HFFc6 (cell line): ENCODE results near the gene NBEAL2. TPM values are rescaled to one million over a fixed set of nuclear protein-coding genes. Genes with fewer than 3 reads are reported as not detected.

Experiments used
- DNase-seq: peaks from one replicate; pipeline ENCODE4 v3.0.0-alpha.2; 2018
- H3K27ac Mint-ChIP-seq: 2 replicates; pipeline ENCODE4 v1.8.0; 2020; ENCODE audit warnings: mild to moderate bottlenecking, mixed read lengths
- H3K27me3 Mint-ChIP-seq: 2 replicates; pipeline ENCODE4 v1.8.0; 2021; ENCODE audit warnings: mild to moderate bottlenecking, moderate library complexity, mixed read lengths; ENCODE audit not compliant: insufficient read depth
- H3K36me3 Mint-ChIP-seq: 2 replicates; pipeline ENCODE4 v1.8.0; 2021; ENCODE audit warnings: low read depth, mixed read lengths
- H3K4me1 Mint-ChIP-seq: 2 replicates; pipeline ENCODE4 v1.8.0; 2020; ENCODE audit warnings: low read depth, mixed read lengths
- H3K4me3 Mint-ChIP-seq: 2 replicates; pipeline ENCODE4 v1.8.0; 2020; ENCODE audit warnings: mild to moderate bottlenecking, moderate library complexity, mixed read lengths
- H3K9me3 Mint-ChIP-seq: 2 replicates; pipeline ENCODE4 v1.8.0; 2020; ENCODE audit warnings: mild to moderate bottlenecking, mixed read lengths
- total RNA-seq, 6 experiments: library from RNA; stranded (reverse); fragmentation: NEBNext Ultra II Directional; extraction: Animal tissue kit (Norgen Biotek cat#: 25700); gene quantifications; 2 replicates in 1 of 6; 3 replicates in 5 of 6; pipeline ENCODE4 v1.2.3, GENCODE V29; 2021
- TF ChIP-seq, protein P1 (sequence below): fragments of 200-600 bp; sonication (generic); IDR thresholded peaks from 2 replicates; pipeline ENCODE4 v1.5.0; 2021; ENCODE audit warnings: antibody characterized with exemption, mild to moderate bottlenecking

Gene NBEAL2
- total RNA-seq, 6 experiments from 2014 or later = 5.3 to 7.6 (median 5.8) TPM

DNA sequence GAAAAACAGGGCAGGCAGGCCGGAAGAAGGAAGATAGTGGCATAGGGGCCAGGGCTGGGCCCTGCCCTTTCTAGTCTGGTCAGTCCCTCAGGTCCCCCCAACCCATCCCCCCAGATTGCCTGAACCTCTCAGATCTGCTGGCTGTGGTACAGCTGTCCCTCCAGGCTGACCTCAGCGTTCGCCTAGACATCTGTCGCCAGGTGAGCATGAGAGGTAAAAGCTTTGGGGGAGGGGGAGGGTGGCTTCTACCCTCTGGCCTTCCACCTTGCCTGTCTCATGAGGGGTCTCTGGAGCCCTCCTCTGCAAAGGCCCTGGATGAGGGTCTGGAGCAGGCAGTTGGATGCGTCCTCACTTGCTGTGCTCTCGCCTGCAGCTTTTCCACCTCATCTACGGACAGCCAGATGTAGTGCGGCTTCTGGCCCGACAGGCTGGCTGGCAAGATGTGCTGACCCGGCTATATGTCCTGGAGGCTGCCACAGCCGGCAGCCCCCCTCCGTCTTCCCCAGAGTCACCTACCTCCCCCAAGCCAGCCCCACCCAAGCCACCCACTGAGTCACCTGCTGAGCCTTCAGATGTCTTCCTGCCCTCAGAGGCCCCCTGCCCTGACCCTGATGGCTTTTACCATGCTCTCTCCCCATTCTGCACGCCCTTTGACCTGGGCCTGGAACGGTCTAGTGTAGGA lies 20.2 kb downstream of the NBEAL2 start:
- Mint-ChIP-seq H3K4me1 (peaks cover 12% of the 10 kb centered on the region), H3K9me3 (no peaks in the 10 kb centered on the region), H3K27ac (no peak overlapping the region), H3K27me3 (no peaks in the 10 kb centered on the region), H3K36me3 (no peaks in the 10 kb centered on the region), H3K4me3 (no peak overlapping the region)
- no peak for DNase-seq
- TF ChIP-seq, protein P1, sequence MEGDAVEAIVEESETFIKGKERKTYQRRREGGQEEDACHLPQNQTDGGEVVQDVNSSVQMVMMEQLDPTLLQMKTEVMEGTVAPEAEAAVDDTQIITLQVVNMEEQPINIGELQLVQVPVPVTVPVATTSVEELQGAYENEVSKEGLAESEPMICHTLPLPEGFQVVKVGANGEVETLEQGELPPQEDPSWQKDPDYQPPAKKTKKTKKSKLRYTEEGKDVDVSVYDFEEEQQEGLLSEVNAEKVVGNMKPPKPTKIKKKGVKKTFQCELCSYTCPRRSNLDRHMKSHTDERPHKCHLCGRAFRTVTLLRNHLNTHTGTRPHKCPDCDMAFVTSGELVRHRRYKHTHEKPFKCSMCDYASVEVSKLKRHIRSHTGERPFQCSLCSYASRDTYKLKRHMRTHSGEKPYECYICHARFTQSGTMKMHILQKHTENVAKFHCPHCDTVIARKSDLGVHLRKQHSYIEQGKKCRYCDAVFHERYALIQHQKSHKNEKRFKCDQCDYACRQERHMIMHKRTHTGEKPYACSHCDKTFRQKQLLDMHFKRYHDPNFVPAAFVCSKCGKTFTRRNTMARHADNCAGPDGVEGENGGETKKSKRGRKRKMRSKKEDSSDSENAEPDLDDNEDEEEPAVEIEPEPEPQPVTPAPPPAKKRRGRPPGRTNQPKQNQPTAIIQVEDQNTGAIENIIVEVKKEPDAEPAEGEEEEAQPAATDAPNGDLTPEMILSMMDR = no peak

DNA sequence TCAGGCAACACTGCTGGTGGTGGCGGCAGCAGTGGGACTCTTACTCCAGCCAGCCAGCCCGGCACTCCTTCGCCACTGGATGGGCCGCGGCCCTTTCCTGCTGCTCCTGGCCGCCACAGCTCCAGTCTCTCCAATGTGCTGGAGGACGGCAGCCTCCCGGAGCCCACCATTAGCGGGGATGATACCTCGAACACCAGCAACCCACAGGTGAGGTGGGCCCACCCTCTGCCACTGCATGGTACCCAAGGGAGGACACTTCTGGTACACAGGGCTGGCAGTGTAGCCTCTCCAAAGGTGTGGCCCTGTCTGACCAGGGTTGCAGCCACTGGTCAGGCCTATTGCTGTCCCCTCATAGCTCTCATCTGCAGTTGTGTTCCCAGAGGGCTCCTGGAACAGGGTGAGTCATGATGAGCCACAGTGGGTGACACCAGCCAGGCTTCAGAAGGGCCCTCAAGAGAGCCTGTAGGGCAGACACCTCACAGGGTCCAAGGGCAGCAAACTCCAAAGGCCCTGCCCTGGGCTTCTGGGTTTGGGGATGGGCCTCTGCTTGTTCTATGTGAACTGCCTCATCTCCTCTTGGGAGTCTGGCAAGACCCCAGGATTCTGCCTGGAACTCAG lies 20.8 kb downstream of the NBEAL2 start:
- H3K27me3 Mint-ChIP-seq = no peaks in the 10 kb centered on the region
- H3K4me3 Mint-ChIP-seq = no peak overlapping the region
- peak overlapping the region; percentile 24; the same call in 1 of the 2 replicates for H3K27ac Mint-ChIP-seq
- DNase-seq = peak; percentile 58
- H3K4me1 Mint-ChIP-seq = peaks cover 12% of the 10 kb centered on the region
- no peaks in the 10 kb centered on the region for H3K9me3 Mint-ChIP-seq
- no peaks in the 10 kb centered on the region for H3K36me3 Mint-ChIP-seq
- TF ChIP-seq, protein P1 = no peak

DNA sequence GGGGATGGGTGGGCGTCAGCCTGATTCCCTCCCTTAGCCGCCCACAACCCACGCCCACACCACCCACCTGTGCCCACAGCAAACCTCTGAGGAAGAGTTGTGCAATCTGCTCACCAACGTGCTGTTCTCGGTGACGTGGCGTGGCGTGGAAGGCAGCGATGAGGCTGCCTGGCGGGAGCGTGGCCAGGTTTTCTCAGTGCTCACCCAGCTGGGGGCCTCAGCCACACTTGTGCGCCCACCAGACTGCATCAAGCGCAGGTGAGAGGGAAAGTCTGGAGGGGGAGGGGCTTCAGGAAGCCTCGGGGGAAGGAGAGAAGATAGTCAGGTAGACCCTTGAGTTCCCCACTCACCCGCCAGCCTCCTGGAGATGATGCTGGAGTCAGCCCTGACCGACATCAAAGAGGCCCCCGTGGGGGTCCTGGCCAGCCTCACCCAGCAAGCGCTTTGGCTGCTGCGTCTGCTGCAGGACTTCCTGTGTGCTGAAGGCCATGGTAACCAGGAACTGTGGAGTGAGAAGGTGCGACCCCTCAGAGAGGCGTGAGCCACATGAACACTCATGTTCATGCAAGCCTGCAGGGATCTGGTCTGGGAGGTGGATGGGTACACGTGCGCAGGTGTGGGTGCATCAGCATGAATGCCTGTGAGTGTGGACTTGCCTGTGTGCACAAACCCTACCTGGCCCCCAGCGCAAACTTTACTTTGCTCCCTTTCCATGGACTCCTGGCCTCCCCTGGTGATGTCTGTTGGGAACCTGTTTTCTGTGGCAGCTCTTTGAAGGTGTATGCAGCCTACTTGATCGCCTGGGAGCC lies 21.7 kb downstream of the NBEAL2 start:
- Mint-ChIP-seq H3K4me1 (peaks cover 12% of the 10 kb centered on the region), H3K9me3 (no peaks in the 10 kb centered on the region), H3K27ac (no peak overlapping the region)

DNA sequence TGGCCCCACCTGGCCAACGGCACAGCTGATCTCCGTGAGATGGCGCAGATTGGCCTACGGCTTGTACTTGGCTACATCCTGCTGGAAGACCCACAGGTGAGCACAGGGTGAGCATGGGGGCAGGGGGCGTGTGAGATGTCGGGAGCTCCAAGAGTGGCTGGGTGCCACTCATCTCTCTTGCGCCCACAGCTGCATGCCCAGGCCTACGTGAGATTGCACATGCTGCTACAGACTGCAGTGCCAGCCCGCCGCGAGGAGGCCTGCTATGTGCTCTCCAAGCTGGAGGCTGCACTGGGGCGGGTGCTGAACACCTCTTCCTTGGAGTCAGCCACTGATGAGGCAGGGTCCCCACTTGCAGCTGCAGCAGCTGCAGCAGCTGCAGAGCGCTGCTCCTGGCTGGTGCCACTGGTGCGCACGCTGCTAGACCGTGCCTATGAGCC lies 22.3 kb downstream of the NBEAL2 start:
- H3K36me3 Mint-ChIP-seq = no peaks in the 10 kb centered on the region
- DNase-seq = no peak
- TF ChIP-seq, protein P1 = no peak
- H3K27me3 Mint-ChIP-seq = no peaks in the 10 kb centered on the region
- H3K9me3 Mint-ChIP-seq = no peaks in the 10 kb centered on the region
- no peak overlapping the region for H3K27ac Mint-ChIP-seq
- H3K4me3 Mint-ChIP-seq = no peak overlapping the region
- H3K4me1 Mint-ChIP-seq = peaks cover 12% of the 10 kb centered on the region

More for the DNA sequence above, 21.7 kb downstream of the NBEAL2 start:
- DNase-seq = no peak
- Mint-ChIP-seq H3K27me3 (no peaks in the 10 kb centered on the region), H3K4me3 (no peak overlapping the region), H3K36me3 (no peaks in the 10 kb centered on the region)
- TF ChIP-seq, protein P1 = no peak

DNA sequence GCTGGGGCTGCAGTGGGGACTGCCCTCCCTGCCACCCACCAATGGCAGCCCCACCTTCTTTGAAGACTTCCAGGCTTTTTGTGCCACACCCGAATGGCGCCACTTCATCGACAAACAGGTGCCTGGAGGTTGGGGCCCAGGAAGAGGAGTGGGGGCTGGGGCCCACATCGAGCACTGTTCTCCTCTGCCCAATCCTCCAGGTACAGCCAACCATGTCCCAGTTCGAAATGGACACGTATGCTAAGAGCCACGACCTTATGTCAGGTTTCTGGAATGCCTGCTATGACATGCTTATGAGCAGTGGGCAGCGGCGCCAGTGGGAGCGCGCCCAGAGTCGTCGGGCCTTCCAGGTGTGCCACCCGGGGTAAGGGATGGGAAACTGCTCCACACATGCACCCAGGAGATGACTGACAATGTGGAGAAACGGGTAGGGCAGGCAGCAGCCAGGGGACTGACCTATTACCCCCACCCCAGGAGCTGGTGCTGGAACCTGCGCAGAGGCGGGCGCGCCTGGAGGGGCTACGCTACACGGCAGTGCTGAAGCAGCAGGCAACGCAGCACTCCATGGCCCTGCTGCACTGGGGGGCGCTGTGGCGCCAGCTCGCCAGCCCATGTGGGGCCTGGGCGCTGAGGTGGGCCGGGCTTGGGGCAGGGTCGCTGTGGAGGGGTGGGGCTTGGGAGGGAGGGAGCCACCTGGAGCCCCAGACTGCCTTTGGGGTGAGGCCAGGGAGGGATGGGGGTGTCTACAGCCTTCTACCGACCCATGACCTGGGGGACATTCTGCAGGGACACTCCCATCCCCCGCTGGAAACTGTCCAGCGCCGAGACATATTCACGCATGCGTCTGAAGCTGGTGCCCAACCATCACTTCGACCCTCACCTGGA lies 22.9 kb downstream of the NBEAL2 start:
- no peak for DNase-seq
- Mint-ChIP-seq H3K9me3 (no peaks in the 10 kb centered on the region), H3K36me3 (no peaks in the 10 kb centered on the region), H3K27me3 (no peaks in the 10 kb centered on the region), H3K4me1 (peaks cover 12% of the 10 kb centered on the region), H3K27ac (no peak overlapping the region), H3K4me3 (no peak overlapping the region)
- TF ChIP-seq, protein P1 = peak; percentile 34; the same call in 1 of the 2 replicates
